Heart left ventricle (tissue), 16 donors: ENCODE measurements around the gene INSIG1. TPM values are rescaled to one million over a fixed set of nuclear protein-coding genes. Genes with fewer than 3 reads are reported as not detected.

ENCODE experiments used
- ATAC-seq, 4 donors: fragments of 200-7000 bp; cut with Tn5 transposase; one replicate each; pipeline ENCODE4 v1.9.1; 2020 to 2022; ENCODE audit warnings: moderate library complexity in 4 of 4, mild to moderate bottlenecking in 3 of 4, moderate number of reproducible peaks in 1 of 4
- DNase-seq, 5 donors: peaks; one replicate each; pipeline ENCODE4 v3.0.0-alpha.2; 2020
- H3K27ac ChIP-seq, 12 donors: fragments of 200-600 bp; sonication (generic) in 4 of 12; one replicate each; pipeline versions ENCODE4 v1.5.0 to v1.8.0; 2016 to 2022; ENCODE audit warnings: mild to moderate bottlenecking in 2 of 12
- H3K27me3 ChIP-seq, 9 donors: fragments of 200-600 bp; sonication (generic) in 2 of 9; one replicate each; pipeline versions ENCODE4 v1.5.1 to v1.8.0; 2016 to 2022; ENCODE audit warnings: mild to moderate bottlenecking in 3 of 9
- H3K36me3 ChIP-seq, 9 donors: fragments of 200-600 bp; sonication (generic) in 2 of 9; one replicate each; pipeline versions ENCODE4 v1.5.0 to v1.8.0; 2018 to 2022; ENCODE audit warnings: mild to moderate bottlenecking in 2 of 9
- H3K4me1 ChIP-seq, 12 donors: fragments of 200-600 bp; sonication (generic) in 4 of 12; one replicate each; pipeline versions ENCODE4 v1.5.0 to v1.8.0; 2016 to 2022; ENCODE audit warnings: mild to moderate bottlenecking in 3 of 12
- H3K4me3 ChIP-seq, 12 donors: fragments of 200-600 bp; sonication (generic) in 4 of 12; one replicate each; pipeline versions ENCODE4 v1.5.0 to v1.8.0; 2017 to 2022; ENCODE audit warnings: mild to moderate bottlenecking in 9 of 12, moderate library complexity in 4 of 12
- H3K9me3 ChIP-seq, 12 donors: fragments of 200-600 bp; sonication (generic) in 4 of 12; one replicate each; pipeline versions ENCODE4 v1.5.0 to v1.8.0; 2016 to 2022; ENCODE audit warnings: mild to moderate bottlenecking in 1 of 12
- POLR2A ChIP-seq, 2 donors: fragments of 450-650 bp; IDR thresholded peaks; one replicate each; pipeline ENCODE4 v1.6.1; 2017; ENCODE audit warnings: antibody characterized with exemption in 2 of 2, mild to moderate bottlenecking in 2 of 2, moderate library complexity in 2 of 2
- WGBS, 4 donors: extraction: QIAGEN DNeasy Blood & Tissue Kit in 2 of 4; methylation state at CpG; one replicate each; pipeline versions ENCODE4 v1.1.5 to v1.1.7; 2013 to 2018; 5-methylcytosine and 5-hydroxymethylcytosine counted together
- intact Hi-C, 10 donors: fragments of 100-400 bp; cut with DNase I; formaldehyde crosslinking; loops; one replicate each; pipeline versions ENCODE4 v1.11.1 to v1.14.2; 2022
- polyA plus RNA-seq, 2 donors: library from polyadenylated mRNA; stranded (reverse); fragments of 200-250 nt; gene quantifications; one replicate each; pipeline ENCODE4 v1.2.3, GENCODE V29; 2013
- total RNA-seq, 9 donors: library from RNA; depleted of rRNA in 2 of 9; stranded (reverse); fragments of >200 nt in 2 of 9; fragmentation: NEBNext Ultra II Directional in 3 of 9; extraction: Animal tissue kit (Norgen Biotek cat#: 25700) in 3 of 9; gene quantifications; one replicate each; pipeline versions ENCODE4 v1.1.0 to v1.2.4, GENCODE V29; 2016 to 2023
- TF ChIP-seq, protein P1 (sequence below), 12 donors: fragments of 200-600 bp; sonication (generic) in 4 of 12; IDR thresholded peaks; one replicate each; pipeline versions ENCODE4 v1.5.0 to v1.8.0; 2018 to 2022; ENCODE audit warnings: antibody characterized with exemption in 12 of 12, mild to moderate bottlenecking in 5 of 12
- donor health status: ischemic (EF 13 %, LVEDD 7.1; RV severe dilation, severe dysfunction).
- donor health status: healthy with polysubstance abuse.
- donor health status: DM: no; HTN: yes; CAD: no.
- donor health status: DM: no; HTN: no; CAD: no.
- donor health status: ischemic (EF 25% LVEDD 6.9; RV normal size, moderate dysfunction).
- donor health status: ischemic (EF 25% LVEDD 5.7; RV mildly dilated, moderate dysfunction).
- donor health status: healthy.
- donor health status: DM: yes; HTN: yes; CAD: no.
- donor health status: ischemic (EF 35%, LVEDD 5.7; RV mildly dilated, moderate dysfunction).
- donor health status: nonischemic (EF 11% LVEDD 7.7; RV severe dilation, severe dysfunction).
- donor health status: DM: yes; HTN: yes; CAD: no.
- donor health status: PGD.
- donor health status: ischemic (EF 29% LVEDD 5.4; RV normal size, mild dysfunction).
- donor health status: nonischemic (EF 23%, LVEDD 6.1; RV moderate dilation, normal function).

INSIG1 gene
- total and polyA plus RNA-seq, 11 donors: 5.2 to 24.5 (median 13.3) TPM

DNA sequence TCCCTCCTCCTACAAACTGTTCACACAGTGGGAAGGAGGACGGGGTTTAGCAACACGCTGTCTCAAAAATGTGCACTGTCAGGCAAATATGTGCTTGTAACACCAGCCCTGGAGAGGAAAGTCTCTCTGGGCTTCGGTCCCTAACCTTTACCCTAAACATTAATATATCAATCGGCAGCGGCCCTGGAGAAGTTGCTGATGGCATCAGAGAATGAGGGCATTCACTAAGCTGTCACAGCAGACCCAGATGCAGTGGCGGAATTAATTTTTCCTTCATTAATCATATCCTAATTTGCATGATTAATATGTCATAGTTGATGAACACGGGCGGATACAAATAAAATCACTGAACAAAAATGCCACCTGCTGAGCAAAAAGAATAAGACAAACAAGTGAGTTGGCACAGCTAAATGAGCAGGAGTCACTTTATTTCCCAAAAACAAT is 45.2 kb upstream of the INSIG1 start:
- H3K27me3 ChIP-seq: peaks cover 0 to 18% (median 3%) of the 10 kb centered on the region in 9 donors
- TF ChIP-seq, protein P1, sequence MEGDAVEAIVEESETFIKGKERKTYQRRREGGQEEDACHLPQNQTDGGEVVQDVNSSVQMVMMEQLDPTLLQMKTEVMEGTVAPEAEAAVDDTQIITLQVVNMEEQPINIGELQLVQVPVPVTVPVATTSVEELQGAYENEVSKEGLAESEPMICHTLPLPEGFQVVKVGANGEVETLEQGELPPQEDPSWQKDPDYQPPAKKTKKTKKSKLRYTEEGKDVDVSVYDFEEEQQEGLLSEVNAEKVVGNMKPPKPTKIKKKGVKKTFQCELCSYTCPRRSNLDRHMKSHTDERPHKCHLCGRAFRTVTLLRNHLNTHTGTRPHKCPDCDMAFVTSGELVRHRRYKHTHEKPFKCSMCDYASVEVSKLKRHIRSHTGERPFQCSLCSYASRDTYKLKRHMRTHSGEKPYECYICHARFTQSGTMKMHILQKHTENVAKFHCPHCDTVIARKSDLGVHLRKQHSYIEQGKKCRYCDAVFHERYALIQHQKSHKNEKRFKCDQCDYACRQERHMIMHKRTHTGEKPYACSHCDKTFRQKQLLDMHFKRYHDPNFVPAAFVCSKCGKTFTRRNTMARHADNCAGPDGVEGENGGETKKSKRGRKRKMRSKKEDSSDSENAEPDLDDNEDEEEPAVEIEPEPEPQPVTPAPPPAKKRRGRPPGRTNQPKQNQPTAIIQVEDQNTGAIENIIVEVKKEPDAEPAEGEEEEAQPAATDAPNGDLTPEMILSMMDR (IDR thresholded peaks at IDR 0.05): no peak
- TF ChIP-seq POLR2A (IDR thresholded peaks at IDR 0.05): no peak
- DNase-seq: no peak
- peaks cover 0 to 13% (median 6%) of the 10 kb centered on the region in 12 donors for H3K4me1 ChIP-seq
- H3K9me3 ChIP-seq: no peaks in the 10 kb centered on the region
- no peaks in the 10 kb centered on the region for H3K36me3 ChIP-seq
- H3K27ac ChIP-seq: no peak overlapping the region
- 70 to 82% (median 76%) methylated on average over 8 of the region's 8 CpGs for WGBS, 4 donors
- intact Hi-C loops: loop anchor here in 1 of 10 donors (10.0 kb wide), 1 partner anchor 92 kb away; no protein-coding TSS in a partner anchor
- ATAC-seq: no peak
- H3K4me3 ChIP-seq: no peak overlapping the region

- H3K4me3 ChIP-seq: no peak overlapping the region
- ATAC-seq (no peak), DNase-seq (no peak)
- H3K4me1 ChIP-seq: peaks cover 1 to 18% (median 10%) of the 10 kb centered on the region in 12 donors
- no peaks in the 10 kb centered on the region for H3K36me3 ChIP-seq
- peaks cover 0 to 18% (median 3%) of the 10 kb centered on the region in 9 donors for H3K27me3 ChIP-seq
- intact Hi-C loops: loop anchor here in 1 of 10 donors (10.0 kb wide), 1 partner anchor 92 kb away; no protein-coding TSS in a partner anchor
- H3K9me3 ChIP-seq: no peaks in the 10 kb centered on the region
- H3K27ac ChIP-seq: no peak overlapping the region
- 86 to 92% (median 88%) methylated on average over 19 to 24 of the region's 24 CpGs for WGBS, 4 donors
- TF ChIP-seq, protein P1 (IDR thresholded peaks at IDR 0.05): no peak
- TF ChIP-seq POLR2A (IDR thresholded peaks at IDR 0.05): no peak
Measured at GRCh38 chr7:155252892-155253501, 44.7 kb upstream of the INSIG1 start.

- no peak overlapping the region for H3K27ac ChIP-seq
- peaks cover 0 to 18% (median 3%) of the 10 kb centered on the region in 9 donors for H3K27me3 ChIP-seq
- H3K4me3 ChIP-seq: no peak overlapping the region
- DNase-seq: no peak
- H3K36me3 ChIP-seq: no peaks in the 10 kb centered on the region
- H3K4me1 ChIP-seq: peaks cover 7 to 23% (median 14%) of the 10 kb centered on the region in 12 donors
- TF ChIP-seq POLR2A (IDR thresholded peaks at IDR 0.05): no peak
- TF ChIP-seq, protein P1 (IDR thresholded peaks at IDR 0.05): no peak
- no peak for ATAC-seq
- 90 to 98% (median 95%) methylated on average over 8 of the region's 8 CpGs for WGBS, 4 donors
- H3K9me3 ChIP-seq: no peaks in the 10 kb centered on the region
- intact Hi-C loops: loop anchor here in 2 of 10 donors (1.0 to 10.0 kb wide), 2 partner anchors 16 to 91 kb away; no protein-coding TSS in a partner anchor
Measured at GRCh38 chr7:155254018-155254417, 43.7 kb upstream of the INSIG1 start.

DNA sequence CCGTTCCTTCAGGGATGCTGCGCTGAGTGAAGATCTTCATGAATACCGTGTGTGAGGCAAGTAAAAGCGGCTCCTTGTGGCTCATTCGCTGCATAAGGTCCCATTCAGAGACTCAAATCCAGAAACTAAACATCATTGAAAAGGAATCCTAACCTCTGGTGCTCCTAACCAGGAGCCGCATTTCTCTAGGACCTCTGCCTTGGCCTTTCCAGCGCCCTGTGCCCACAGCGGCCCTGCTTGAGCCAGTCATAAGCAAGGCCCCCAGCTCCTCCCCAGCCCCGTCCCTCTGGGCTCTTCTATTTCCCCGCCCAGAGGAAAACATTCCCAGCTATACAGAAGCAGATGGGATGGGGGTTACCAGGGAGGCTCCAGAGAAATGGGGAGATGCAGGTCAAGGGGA is 42.6 kb upstream of the INSIG1 start:
- DNase-seq (no peak), ATAC-seq (no peak)
- H3K4me3 ChIP-seq: no peak overlapping the region
- intact Hi-C loops: loop anchor here in 5 of 10 donors (5.0 to 10.0 kb wide), 4 partner anchors 42 to 90 kb away; partner anchors contain the start of gene INSIG1 (in 3 of the 5)
- TF ChIP-seq, protein P1 (IDR thresholded peaks at IDR 0.05): no peak
- no peak for TF ChIP-seq POLR2A (IDR thresholded peaks at IDR 0.05)
- H3K27me3 ChIP-seq: peaks cover 0 to 16% (median 3%) of the 10 kb centered on the region in 9 donors
- 94 to 96% (median 95%) methylated on average over 10 of the region's 10 CpGs for WGBS, 4 donors
- no peak overlapping the region for H3K27ac ChIP-seq
- H3K36me3 ChIP-seq: no peaks in the 10 kb centered on the region
- H3K9me3 ChIP-seq: no peaks in the 10 kb centered on the region
- peaks cover 7 to 23% (median 14%) of the 10 kb centered on the region in 12 donors for H3K4me1 ChIP-seq
